ENCODE measurements around the gene TOR4A.

Gene TOR4A

DNA sequence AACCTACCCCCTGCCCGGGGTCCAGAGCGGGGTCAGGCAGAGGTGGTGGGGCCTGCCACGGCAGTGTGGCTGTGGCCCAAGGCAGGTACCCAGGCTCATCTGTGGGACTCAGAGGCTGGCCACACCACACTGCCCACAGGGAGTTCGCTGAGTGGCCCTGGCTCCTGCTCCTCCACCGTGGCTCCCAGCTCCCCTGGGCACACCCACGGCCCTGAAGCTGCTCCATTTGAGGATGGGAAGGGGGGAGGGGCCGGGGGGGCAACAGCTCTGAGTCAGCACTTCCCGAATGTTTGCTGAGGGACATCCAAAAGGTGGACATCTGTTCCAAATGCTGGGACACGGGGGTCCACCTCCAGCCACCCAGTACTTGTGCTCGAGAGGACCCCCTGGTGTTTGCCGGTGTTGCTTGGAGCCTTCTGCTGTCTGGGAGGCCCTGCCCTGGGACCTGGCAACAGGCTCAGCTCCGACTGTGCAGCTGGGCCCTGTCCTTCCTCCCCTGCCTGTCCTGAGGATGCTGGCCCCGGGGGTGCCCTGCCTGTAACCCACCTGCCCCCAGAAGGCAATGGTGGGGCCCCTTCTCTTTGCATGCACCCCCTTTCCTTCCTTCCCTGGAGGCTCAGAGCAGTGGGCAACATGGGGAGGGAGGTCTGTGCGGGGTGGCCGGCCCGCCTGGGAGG is 27.0 kb downstream of the TOR4A start:
- no peak for DNase-seq (ENCODE audit: low read depth in 2 of 2, low spot score in 1 of 2)

GRCh38 chr9:137305060-137305797 is 27.7 kb downstream of the TOR4A start:
- no peak for DNase-seq (ENCODE audit: low read depth in 2 of 2, low spot score in 1 of 2)

DNA sequence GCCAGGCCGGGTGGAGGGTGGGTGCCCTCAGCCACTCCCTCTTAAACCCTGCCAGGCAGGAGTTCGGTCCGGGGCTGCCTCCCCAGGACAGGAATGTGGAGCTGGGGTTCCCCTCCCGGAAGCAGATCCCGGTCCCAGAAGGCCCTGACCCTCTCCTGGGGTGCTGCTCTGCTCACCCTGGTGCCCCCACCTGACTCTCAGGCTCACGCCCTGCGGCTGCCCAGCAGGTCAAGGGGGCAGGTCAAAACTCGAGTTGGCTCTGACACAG is 28.2 kb downstream of the TOR4A start:
- no peak for DNase-seq (ENCODE audit: low read depth in 2 of 2, low spot score in 1 of 2)

DNA sequence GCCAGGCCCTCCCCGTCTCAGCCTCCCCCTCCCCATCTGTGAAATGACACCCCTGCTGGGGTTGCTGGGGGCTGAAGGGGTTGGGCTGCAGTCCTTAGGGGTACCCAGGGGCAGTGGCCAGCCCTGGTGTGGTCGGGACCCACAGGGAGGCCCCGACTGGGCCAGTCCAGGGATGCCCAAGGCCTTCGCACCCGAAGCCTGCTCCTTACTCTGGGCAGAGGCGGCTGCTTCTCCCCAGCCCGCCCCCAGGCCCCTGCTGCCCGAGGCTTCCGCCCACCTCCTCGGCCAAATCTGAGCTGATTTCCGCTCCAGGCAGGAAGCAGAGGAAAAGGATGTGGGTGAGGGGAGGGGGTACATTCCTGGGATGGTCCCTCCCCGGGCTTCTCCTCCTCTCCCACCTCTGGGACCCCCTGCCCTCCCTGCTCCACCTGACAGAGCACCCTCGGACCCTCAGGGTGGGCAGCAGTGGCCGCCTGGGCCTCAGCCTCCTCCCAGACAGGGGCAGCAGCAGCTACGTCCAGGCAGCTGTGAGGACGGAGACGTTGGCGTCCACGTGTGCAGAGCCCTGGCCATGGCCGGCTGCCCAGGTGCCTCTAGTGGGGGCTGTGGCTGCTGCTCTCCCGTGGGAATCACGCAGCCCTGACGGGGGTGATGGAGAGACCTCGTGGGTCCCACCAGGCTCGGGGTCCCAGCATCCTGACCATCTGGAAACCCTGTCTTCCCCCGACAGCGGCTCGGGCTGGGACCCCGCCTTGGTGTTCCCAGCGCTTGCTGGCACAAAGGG is 28.7 kb downstream of the TOR4A start:
- no peak for DNase-seq (ENCODE audit: low read depth in 2 of 2, low spot score in 1 of 2)

DNA sequence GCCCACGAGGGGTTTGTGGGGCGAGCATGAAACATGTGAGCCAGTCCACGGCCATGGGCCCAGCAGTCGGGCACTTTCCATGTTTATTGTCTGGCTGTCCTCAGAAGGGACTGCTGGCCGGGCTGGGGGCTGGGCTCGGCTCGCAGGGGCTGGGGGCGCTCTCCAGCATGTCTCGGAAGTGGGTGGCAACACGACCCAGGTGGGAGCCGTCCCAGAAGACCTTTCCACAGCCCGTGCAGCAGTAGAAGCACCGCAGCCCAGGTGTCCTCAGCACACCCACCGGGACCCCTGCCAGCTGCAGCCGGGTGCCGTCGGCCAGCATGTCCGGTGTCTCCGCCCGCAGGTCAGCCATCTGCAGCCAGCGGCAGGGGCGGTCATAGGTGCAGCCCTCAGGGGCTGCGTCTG is 29.3 kb downstream of the TOR4A start:
- no peak for DNase-seq (ENCODE audit: low read depth in 2 of 2, low spot score in 1 of 2)

DNA sequence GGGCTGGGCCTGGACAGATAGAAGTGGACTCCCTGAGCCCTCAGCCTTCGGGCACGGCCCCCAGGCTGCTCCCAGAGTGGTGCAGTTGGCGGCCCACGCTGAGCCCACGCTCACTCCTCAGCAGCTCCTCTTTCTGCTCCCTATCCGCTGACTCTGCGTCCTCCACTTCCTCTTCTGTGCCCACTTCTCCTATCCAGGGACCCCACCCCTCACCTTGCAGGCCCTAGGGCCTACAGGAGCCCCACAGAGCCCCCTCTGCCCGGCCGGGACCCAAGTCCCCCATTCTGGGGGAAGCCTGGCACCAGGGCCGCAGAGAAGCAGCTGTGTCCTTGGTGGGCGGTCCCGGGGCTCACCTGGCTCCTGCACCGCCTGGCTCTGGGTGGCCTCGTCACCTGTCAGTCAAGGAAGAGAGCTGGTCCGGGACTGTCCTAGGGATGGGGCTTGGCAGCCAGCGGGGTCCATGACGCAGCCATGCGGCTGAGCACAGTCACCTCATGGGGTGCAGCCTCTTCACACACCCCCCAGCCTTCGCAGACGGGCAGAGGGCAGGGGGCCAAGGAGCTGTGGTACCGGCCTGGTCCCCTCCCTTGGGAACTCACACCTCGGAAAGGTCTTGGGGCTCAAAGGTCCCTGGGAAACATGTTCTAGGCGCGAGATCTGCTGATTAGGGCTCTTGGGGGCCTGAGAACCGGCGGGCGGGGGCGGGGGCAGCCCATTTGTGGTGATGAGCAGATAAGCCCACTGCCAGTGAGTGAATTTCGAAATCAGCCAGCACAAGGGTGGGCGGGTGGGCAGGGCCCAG is 29.9 kb downstream of the TOR4A start:
- DNase-seq (ENCODE audit: low read depth in 2 of 2, low spot score in 1 of 2): no peak

GRCh38 chr9:137308057-137308619 is 30.6 kb downstream of the TOR4A start:
- no peak for DNase-seq (ENCODE audit: low read depth in 2 of 2, low spot score in 1 of 2)

GRCh38 chr9:137309368-137310188 is 32.1 kb downstream of the TOR4A start:
- no peak for DNase-seq (ENCODE audit: low read depth in 2 of 2, low spot score in 1 of 2)

- DNase-seq (ENCODE audit: low read depth in 2 of 2, low spot score in 1 of 2): no peak
Measured at GRCh38 chr9:137310189-137311052, 32.9 kb downstream of the TOR4A start.

GRCh38 chr9:137311171-137311985 is 33.9 kb downstream of the TOR4A start:
- DNase-seq (ENCODE audit: low read depth in 2 of 2, low spot score in 1 of 2): no peak

GRCh38 chr9:137311986-137312851 is 34.7 kb downstream of the TOR4A start:
- no peak for DNase-seq (ENCODE audit: low read depth in 2 of 2, low spot score in 1 of 2)

DNA sequence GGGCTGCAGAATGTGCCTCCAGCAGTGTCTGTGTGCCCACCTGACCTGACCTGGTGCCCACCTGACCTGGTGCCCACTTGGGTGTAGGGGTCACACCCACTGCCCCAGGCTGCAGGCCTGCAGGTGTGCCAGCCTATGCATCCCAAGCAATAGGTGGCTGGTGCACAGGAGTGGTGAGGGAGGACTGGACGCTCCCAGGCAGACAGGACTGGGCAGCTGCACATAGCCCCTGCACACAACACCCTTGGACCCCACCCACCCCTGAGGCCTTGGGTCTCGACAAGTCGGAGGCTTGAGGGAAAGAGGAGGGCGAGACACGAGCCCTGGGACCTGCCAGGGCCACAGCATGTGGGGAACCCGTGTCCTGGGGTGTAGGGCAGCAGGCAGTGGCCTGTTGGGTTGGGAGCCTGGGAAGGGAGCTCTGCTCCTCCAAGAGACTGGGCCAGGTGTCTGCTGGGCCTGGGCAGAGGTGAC is 35.4 kb downstream of the TOR4A start:
- DNase-seq (ENCODE audit: low read depth in 2 of 2, low spot score in 1 of 2): no peak

DNA sequence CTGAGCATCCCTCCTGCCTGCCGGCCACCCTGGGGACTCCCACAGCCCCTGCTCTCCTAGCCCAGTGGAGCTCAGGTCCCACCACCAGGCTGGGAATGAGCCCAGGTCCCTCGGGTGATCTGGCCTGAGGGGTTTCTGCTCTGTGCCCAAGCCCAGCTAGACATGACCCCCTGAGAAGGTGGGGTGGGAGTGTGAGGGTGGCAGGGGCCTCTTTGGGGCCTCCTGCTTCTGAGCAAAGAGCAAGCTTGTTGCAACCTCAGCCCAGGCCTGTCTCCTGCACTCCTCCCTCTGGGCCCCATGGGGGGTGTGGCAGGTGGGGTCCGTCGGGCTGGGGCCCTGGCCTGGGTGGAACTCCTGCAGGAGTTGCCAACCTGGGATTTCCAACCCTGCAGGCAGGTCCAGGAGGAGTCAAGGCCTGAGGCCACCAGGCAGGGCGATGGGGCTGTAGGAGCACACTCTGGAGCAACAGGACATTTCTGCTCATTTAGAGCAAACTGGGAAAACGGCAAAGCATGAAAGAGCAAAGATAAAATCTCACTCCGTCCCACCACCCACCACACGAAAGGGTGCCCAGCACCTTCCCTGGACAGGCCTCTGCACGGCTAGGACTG is 35.9 kb downstream of the TOR4A start:
- no peak for DNase-seq (ENCODE audit: low read depth in 2 of 2, low spot score in 1 of 2)

GRCh38 chr9:137313956-137314560 is 36.5 kb downstream of the TOR4A start:
- no peak for DNase-seq (ENCODE audit: low read depth in 2 of 2, low spot score in 1 of 2)

DNA sequence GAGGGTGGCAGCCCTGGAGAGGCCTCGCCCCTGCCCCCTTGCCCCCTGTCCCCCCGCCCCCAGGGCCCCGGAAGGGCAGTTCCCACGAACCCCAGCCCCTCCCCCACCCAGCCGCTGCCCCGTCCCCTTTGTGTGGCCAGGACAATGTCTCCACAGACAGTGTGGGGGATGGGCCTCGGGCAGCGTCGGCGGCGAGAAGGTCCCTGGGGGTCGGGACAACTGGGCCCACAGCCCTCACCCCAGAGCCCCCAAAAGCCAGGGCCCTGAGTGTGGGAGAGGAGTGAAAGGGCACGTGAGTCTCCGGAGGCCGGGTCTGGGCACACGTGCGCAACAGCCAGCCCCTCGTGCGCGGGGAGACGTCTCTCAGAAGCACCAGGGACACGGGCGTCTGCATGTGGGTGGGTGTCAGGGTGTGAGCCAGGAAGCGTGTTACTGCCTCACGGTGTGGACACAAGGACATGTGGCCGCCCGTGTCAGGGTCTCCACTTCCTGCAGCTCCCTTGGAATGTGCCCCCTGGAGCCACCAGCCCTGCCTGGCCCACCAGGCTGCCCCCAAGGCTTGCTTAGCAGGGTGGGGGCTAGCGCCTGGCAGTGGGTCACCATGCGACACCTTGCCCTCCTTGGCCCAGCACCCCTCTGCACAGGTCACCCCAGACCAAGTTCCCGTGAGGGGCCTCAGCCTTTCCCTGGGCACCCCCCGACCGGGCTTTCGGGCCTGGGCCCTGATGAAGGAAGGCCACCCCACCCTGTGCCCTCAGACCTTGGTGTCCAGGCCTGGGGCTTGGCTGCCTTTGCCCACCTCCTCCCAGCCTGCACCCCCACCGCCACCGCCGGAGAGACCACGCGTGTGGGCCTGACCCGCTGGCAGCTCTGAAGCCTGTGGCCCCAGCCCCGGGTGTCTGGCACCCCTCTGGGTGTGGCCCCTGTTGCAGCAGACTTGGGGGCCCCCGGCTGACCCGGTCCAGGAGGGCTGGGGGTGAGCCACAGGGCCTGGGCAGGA is 37.3 kb downstream of the TOR4A start:
- DNase-seq (ENCODE audit: low read depth in 2 of 2, low spot score in 1 of 2): no peak
